ENCODE measurements around the gene LY6G6D. TPM values are rescaled to one million over a fixed set of nuclear protein-coding genes. Genes with fewer than 3 reads are reported as not detected.
A peak's percentile ranks its signal among the peaks of the same experiment; 100 is the strongest.

The LY6G6D gene
- total and polyA plus RNA-seq, 12 donors: not detected

DNA sequence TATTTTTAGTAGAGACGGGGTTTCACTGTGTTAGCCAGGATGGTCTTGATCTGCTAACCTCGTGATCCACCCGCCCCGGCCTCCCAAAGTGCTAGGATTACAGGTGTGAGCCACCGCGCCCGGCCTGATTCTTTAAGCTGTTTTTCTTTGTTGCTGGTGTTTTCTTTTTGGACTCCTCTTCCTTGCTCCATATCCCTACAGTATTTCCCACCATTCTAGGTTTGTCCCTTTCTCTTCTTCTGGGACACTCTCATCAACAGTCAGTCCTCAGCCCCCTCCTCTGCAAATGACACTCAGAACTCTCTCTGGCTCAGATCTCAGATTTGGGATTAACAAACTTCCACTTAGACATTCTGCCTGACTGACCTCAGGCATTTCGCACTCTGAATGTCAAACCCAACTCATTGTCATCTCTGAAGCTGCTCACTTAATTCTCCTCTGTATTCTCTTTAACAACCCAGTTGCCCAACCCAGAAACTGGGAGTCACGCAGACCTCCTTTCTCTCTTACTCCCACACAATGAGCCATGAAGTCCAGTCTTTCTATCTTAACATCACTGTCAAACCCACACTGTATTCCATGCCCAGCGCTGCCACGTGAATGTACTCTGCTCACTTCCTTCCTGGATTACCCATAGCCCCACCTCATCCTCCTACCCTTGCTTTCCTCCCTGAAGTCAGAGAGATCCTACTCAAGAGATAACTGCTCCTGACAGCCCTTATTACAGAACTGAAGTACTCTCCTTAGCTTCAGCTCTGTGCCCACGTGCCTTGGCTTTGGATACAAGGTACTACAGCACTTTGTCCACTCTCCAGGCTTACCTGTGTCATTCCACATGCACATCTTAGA lies 10.6 kb downstream of the LY6G6D start:
- intact Hi-C loops (cut with DNase I): loop anchor here in 6 of 10 donors (5.0 kb wide), 4 partner anchors 42 to 107 kb away; partner anchors contain the start of genes LY6G5C (in 1 of the 6) and VARS1 (in 1 of the 6)
- no peak for DNase-seq
- Histone ChIP-seq H3K9me3 (no peaks in the 10 kb centered on the region), H3K27me3 (no peaks in the 10 kb centered on the region), H3K36me3 (peaks cover 0 to 41% (median 17%) of the 10 kb centered on the region in 9 donors), H3K4me3 (no peak overlapping the region), H3K4me1 (peaks cover 9 to 44% (median 23%) of the 10 kb centered on the region in 9 donors), H3K27ac (peak overlapping the region in 2 of 10 donors; percentile 19 to 94)
- TF ChIP-seq, protein P1, sequence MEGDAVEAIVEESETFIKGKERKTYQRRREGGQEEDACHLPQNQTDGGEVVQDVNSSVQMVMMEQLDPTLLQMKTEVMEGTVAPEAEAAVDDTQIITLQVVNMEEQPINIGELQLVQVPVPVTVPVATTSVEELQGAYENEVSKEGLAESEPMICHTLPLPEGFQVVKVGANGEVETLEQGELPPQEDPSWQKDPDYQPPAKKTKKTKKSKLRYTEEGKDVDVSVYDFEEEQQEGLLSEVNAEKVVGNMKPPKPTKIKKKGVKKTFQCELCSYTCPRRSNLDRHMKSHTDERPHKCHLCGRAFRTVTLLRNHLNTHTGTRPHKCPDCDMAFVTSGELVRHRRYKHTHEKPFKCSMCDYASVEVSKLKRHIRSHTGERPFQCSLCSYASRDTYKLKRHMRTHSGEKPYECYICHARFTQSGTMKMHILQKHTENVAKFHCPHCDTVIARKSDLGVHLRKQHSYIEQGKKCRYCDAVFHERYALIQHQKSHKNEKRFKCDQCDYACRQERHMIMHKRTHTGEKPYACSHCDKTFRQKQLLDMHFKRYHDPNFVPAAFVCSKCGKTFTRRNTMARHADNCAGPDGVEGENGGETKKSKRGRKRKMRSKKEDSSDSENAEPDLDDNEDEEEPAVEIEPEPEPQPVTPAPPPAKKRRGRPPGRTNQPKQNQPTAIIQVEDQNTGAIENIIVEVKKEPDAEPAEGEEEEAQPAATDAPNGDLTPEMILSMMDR (IDR thresholded peaks at IDR 0.05): no peak
- no peak for ATAC-seq
- 84 to 91% methylated on average over 12 of the region's 12 CpGs for WGBS, 2 donors

DNA sequence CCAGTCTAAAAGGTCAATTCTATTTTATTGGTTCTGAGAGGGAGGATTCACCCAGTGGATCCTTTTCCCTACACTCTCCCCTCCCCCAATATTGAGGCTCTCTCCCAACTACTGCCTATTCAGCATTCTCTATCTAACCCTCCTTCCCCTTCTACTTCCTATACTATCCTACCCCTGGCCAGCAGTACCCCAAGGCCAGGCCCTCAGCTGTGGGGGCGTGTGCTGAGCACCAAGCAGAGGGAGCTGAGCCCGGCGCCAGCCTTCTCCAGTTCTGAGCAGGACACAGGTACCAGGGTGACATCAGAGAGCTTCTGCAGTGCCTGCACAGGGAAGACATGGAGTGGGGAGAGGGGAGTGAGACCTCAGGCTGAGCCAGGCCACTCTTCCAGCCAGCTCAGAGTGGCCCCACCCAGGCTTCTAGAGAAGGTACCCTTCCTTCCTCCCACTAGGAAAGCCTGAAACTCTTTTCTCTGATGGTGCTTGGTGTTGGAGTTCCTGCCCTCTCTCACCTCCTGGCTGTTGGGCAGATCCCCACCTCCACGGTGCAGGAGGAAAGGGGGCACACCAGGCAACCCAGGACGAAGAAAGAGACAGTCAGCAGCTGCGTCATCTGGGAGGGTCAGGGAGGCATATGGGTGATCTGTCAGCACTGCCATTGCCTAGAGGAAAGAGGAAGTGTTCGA lies 12.0 kb downstream of the LY6G6D start:
- ATAC-seq (no peak), DNase-seq (peak in 1 of 2 donors; percentile 34)
- TF ChIP-seq, protein P1 (IDR thresholded peaks at IDR 0.05): no peak
- 76 to 80% methylated on average over 7 of the region's 7 CpGs for WGBS, 2 donors
- Histone ChIP-seq H3K36me3 (peaks cover 0 to 56% (median 26%) of the 10 kb centered on the region in 9 donors), H3K27ac (peak overlapping the region in 8 of 10 donors; percentile 31 to 97 (median 93)), H3K4me1 (peaks cover 10 to 59% (median 38%) of the 10 kb centered on the region in 9 donors), H3K9me3 (no peaks in the 10 kb centered on the region), H3K27me3 (no peaks in the 10 kb centered on the region), H3K4me3 (peak overlapping the region in 2 of 10 donors; percentile 78 to 79)
- intact Hi-C loops (cut with DNase I): loop anchor here in 6 of 10 donors (5.0 kb wide), 4 partner anchors 40 to 105 kb away; partner anchors contain the start of genes LY6G5C (in 1 of the 6) and VARS1 (in 1 of the 6)

GRCh38 chr6:31727717-31728671 lies 12.8 kb downstream of the LY6G6D start:
- peak in 1 of 2 donors; percentile 32 for DNase-seq
- Histone ChIP-seq H3K4me1 (peaks cover 10 to 67% (median 40%) of the 10 kb centered on the region in 9 donors), H3K36me3 (peaks cover 0 to 64% (median 35%) of the 10 kb centered on the region in 9 donors), H3K27me3 (no peaks in the 10 kb centered on the region), H3K4me3 (peak overlapping the region; percentile 66 to 95 (median 78)), H3K9me3 (no peaks in the 10 kb centered on the region), H3K27ac (peak overlapping the region in 9 of 10 donors; percentile 93 to 97 (median 94))
- TF ChIP-seq, protein P1 (IDR thresholded peaks at IDR 0.05): no peak
- 68 to 77% methylated on average over 41 of the region's 41 CpGs for WGBS, 2 donors
- intact Hi-C loops (cut with DNase I): loop anchor here in 6 of 10 donors (5.0 kb wide), 4 partner anchors 39 to 104 kb away; partner anchors contain the start of genes LY6G5C (in 1 of the 6) and VARS1 (in 1 of the 6)
- ATAC-seq: no peak

Data from heart right ventricle (tissue), 16 donors.